Effector memory CD4-positive, alpha-beta T cell (primary cell): ENCODE measurements around the gene SLC25A11.
A peak's percentile ranks its signal among the peaks of the same experiment; 100 is the strongest.

Experiments
- DNase-seq, 3 donors: peaks; one replicate each; pipeline ENCODE4 v3.0.0-alpha.2; 2020
- H3K27ac ChIP-seq: 2 replicates; pipeline ENCODE4 v1.7.0; 2013; ENCODE audit warnings: mild to moderate bottlenecking, low read length, moderate library complexity; ENCODE audit not compliant: insufficient read depth, poor library complexity, severe bottlenecking
- H3K27me3 ChIP-seq: replicated peaks from 2 replicates; pipeline ENCODE4 v1.7.0; 2013; ENCODE audit warnings: mild to moderate bottlenecking, low read length; ENCODE audit not compliant: insufficient read depth, control insufficient read depth, poor library complexity, severe bottlenecking
- H3K36me3 ChIP-seq: 2 replicates; pipeline ENCODE4 v1.7.0; 2013; ENCODE audit warnings: mild to moderate bottlenecking, low read length, moderate library complexity; ENCODE audit not compliant: control insufficient read depth, insufficient read depth
- H3K4me1 ChIP-seq: 2 replicates; pipeline ENCODE4 v1.7.0; 2013; ENCODE audit warnings: low read length, mild to moderate bottlenecking; ENCODE audit not compliant: control insufficient read depth, insufficient read depth, poor library complexity, severe bottlenecking
- H3K4me3 ChIP-seq: 2 replicates; pipeline ENCODE4 v1.7.0; 2013; ENCODE audit warnings: low read length, low read depth, mild to moderate bottlenecking; ENCODE audit not compliant: insufficient read depth, poor library complexity, severe bottlenecking
- H3K9me3 ChIP-seq: 2 replicates; pipeline ENCODE4 v1.7.0; 2013; ENCODE audit warnings: mild to moderate bottlenecking, low read length, moderate library complexity; ENCODE audit not compliant: control insufficient read depth

The SLC25A11 gene

GRCh38 chr17:4945176-4945943, 5.5 kb upstream of the SLC25A11 start:
- H3K4me3 ChIP-seq = peak overlapping the region; percentile 46
- no peaks in the 10 kb centered on the region for H3K9me3 ChIP-seq
- H3K4me1 ChIP-seq = peaks cover 64% of the 10 kb centered on the region
- DNase-seq = peak; percentile 56 to 71 (median 65)
- H3K27ac ChIP-seq = peak overlapping the region; percentile 94
- no peaks in the 10 kb centered on the region for H3K27me3 ChIP-seq
- peaks cover 33% of the 10 kb centered on the region for H3K36me3 ChIP-seq

- H3K4me3 ChIP-seq = peak overlapping the region; percentile 46
- H3K27me3 ChIP-seq = no peaks in the 10 kb centered on the region
- peaks cover 33% of the 10 kb centered on the region for H3K36me3 ChIP-seq
- H3K27ac ChIP-seq = peak overlapping the region; percentile 94
- H3K4me1 ChIP-seq = peaks cover 60% of the 10 kb centered on the region
- no peak for DNase-seq
- H3K9me3 ChIP-seq = no peaks in the 10 kb centered on the region
Observed at GRCh38 chr17:4944554-4945175, 4.8 kb upstream of the SLC25A11 start.

GRCh38 chr17:4944163-4944553, 4.3 kb upstream of the SLC25A11 start:
- peak; percentile 33 to 52 (median 34) for DNase-seq
- Histone ChIP-seq H3K4me3 (peak overlapping the region; percentile 46), H3K27me3 (no peaks in the 10 kb centered on the region), H3K27ac (peak overlapping the region; percentile 94), H3K9me3 (no peaks in the 10 kb centered on the region), H3K4me1 (peaks cover 57% of the 10 kb centered on the region), H3K36me3 (peaks cover 33% of the 10 kb centered on the region)

- no peaks in the 10 kb centered on the region for H3K9me3 ChIP-seq
- H3K4me1 ChIP-seq = peaks cover 59% of the 10 kb centered on the region
- H3K36me3 ChIP-seq = peaks cover 38% of the 10 kb centered on the region
- no peak overlapping the region for H3K4me3 ChIP-seq
- H3K27me3 ChIP-seq = no peaks in the 10 kb centered on the region
- peak overlapping the region; percentile 94 for H3K27ac ChIP-seq
- DNase-seq = no peak
Observed at GRCh38 chr17:4942760-4943508, 3.1 kb upstream of the SLC25A11 start.

- Histone ChIP-seq H3K27me3 (no peaks in the 10 kb centered on the region), H3K27ac (peak overlapping the region; percentile 93), H3K36me3 (peaks cover 47% of the 10 kb centered on the region), H3K9me3 (no peaks in the 10 kb centered on the region), H3K4me1 (peaks cover 55% of the 10 kb centered on the region), H3K4me3 (peak overlapping the region; percentile 94)
- no peak for DNase-seq
Observed at GRCh38 chr17:4941319-4941610, 1.4 kb upstream of the SLC25A11 start.

GRCh38 chr17:4940555-4941318, 891 bp upstream of the SLC25A11 start:
- peak; percentile 28 to 37 (median 29) for DNase-seq
- H3K36me3 ChIP-seq = peaks cover 46% of the 10 kb centered on the region

GRCh38 chr17:4939546-4939795, 375 bp downstream of the SLC25A11 start:
- H3K4me1 ChIP-seq = peaks cover 39% of the 10 kb centered on the region
- no peaks in the 10 kb centered on the region for H3K27me3 ChIP-seq
- peak overlapping the region; percentile 73 for H3K4me3 ChIP-seq
- no peaks in the 10 kb centered on the region for H3K9me3 ChIP-seq
- peak overlapping the region; percentile 74 for H3K27ac ChIP-seq
- peaks cover 37% of the 10 kb centered on the region for H3K36me3 ChIP-seq
- no peak for DNase-seq

More at GRCh38 chr17:4940555-4941318, 891 bp upstream of the SLC25A11 start:
- peak overlapping the region; percentile 94 for H3K4me3 ChIP-seq
- H3K27ac ChIP-seq = peak overlapping the region; percentile 93
- no peaks in the 10 kb centered on the region for H3K9me3 ChIP-seq
- H3K4me1 ChIP-seq = peaks cover 50% of the 10 kb centered on the region
- H3K27me3 ChIP-seq = no peaks in the 10 kb centered on the region

- Histone ChIP-seq H3K4me3 (peak overlapping the region; percentile 73), H3K36me3 (peaks cover 34% of the 10 kb centered on the region), H3K27ac (peak overlapping the region; percentile 74), H3K4me1 (peaks cover 39% of the 10 kb centered on the region), H3K27me3 (no peaks in the 10 kb centered on the region), H3K9me3 (no peaks in the 10 kb centered on the region)
- no peak for DNase-seq
Observed at GRCh38 chr17:4938688-4939545, 929 bp downstream of the SLC25A11 start.

GRCh38 chr17:4938069-4938491, 1.8 kb downstream of the SLC25A11 start:
- H3K4me1 ChIP-seq = peaks cover 34% of the 10 kb centered on the region
- H3K27ac ChIP-seq = no peak overlapping the region
- no peak for DNase-seq
- H3K27me3 ChIP-seq = no peaks in the 10 kb centered on the region
- H3K4me3 ChIP-seq = no peak overlapping the region
- H3K36me3 ChIP-seq = peaks cover 30% of the 10 kb centered on the region
- H3K9me3 ChIP-seq = no peaks in the 10 kb centered on the region
